Measurements from ENCODE around the gene RELN. TPM values are rescaled to one million over a fixed set of nuclear protein-coding genes. Genes with fewer than 3 reads are reported as not detected.

The RELN gene
- total RNA-seq, 1 donor from 2014 or later: 5.7 TPM

- no peak for DNase-seq
- H3K4me1 Mint-ChIP-seq (ENCODE audit: low read depth, unreplicated experiment): no peaks in the 10 kb centered on the region
- H3K36me3 Mint-ChIP-seq (ENCODE audit: unreplicated experiment): no peaks in the 10 kb centered on the region
- H3K27me3 Mint-ChIP-seq (ENCODE audit: unreplicated experiment): peaks cover 2% of the 10 kb centered on the region
- no peak overlapping the region for H3K27ac Mint-ChIP-seq (ENCODE audit: unreplicated experiment)
- H3K4me3 Mint-ChIP-seq (ENCODE audit: unreplicated experiment): no peak overlapping the region
- no peak for TF ChIP-seq CTCF (IDR thresholded peaks at IDR 0.05; ENCODE audit: partially characterized antibody, unreplicated experiment)
- H3K9me3 Mint-ChIP-seq (ENCODE audit: unreplicated experiment): peaks cover 2% of the 10 kb centered on the region
Measured at GRCh38 chr7:103541026-103541425, 448.4 kb downstream of the RELN start.

- Mint-ChIP-seq H3K36me3 (ENCODE audit: unreplicated experiment) (no peaks in the 10 kb centered on the region), H3K27ac (ENCODE audit: unreplicated experiment) (no peak overlapping the region), H3K9me3 (ENCODE audit: unreplicated experiment) (peaks cover 2% of the 10 kb centered on the region), H3K4me1 (ENCODE audit: low read depth, unreplicated experiment) (no peaks in the 10 kb centered on the region), H3K27me3 (ENCODE audit: unreplicated experiment) (peaks cover 2% of the 10 kb centered on the region), H3K4me3 (ENCODE audit: unreplicated experiment) (no peak overlapping the region)
- TF ChIP-seq CTCF (IDR thresholded peaks at IDR 0.05; ENCODE audit: partially characterized antibody, unreplicated experiment): no peak
- no peak for DNase-seq
Measured at GRCh38 chr7:103540338-103540737, 449.1 kb downstream of the RELN start.

GRCh38 chr7:103539875-103540274, 449.6 kb downstream of the RELN start:
- H3K27me3 Mint-ChIP-seq (ENCODE audit: unreplicated experiment): peaks cover 2% of the 10 kb centered on the region
- TF ChIP-seq CTCF (IDR thresholded peaks at IDR 0.05; ENCODE audit: partially characterized antibody, unreplicated experiment): no peak

GRCh38 chr7:103538964-103539709, 450.3 kb downstream of the RELN start:
- no peak for DNase-seq
- Mint-ChIP-seq H3K27me3 (ENCODE audit: unreplicated experiment) (peaks cover 2% of the 10 kb centered on the region), H3K9me3 (ENCODE audit: unreplicated experiment) (peaks cover 2% of the 10 kb centered on the region), H3K36me3 (ENCODE audit: unreplicated experiment) (no peaks in the 10 kb centered on the region), H3K27ac (ENCODE audit: unreplicated experiment) (no peak overlapping the region), H3K4me3 (ENCODE audit: unreplicated experiment) (no peak overlapping the region), H3K4me1 (ENCODE audit: low read depth, unreplicated experiment) (no peaks in the 10 kb centered on the region)
- TF ChIP-seq CTCF (IDR thresholded peaks at IDR 0.05; ENCODE audit: partially characterized antibody, unreplicated experiment): no peak

More at GRCh38 chr7:103539875-103540274, 449.6 kb downstream of the RELN start:
- Mint-ChIP-seq H3K27ac (ENCODE audit: unreplicated experiment) (no peak overlapping the region), H3K9me3 (ENCODE audit: unreplicated experiment) (peaks cover 2% of the 10 kb centered on the region), H3K36me3 (ENCODE audit: unreplicated experiment) (no peaks in the 10 kb centered on the region), H3K4me1 (ENCODE audit: low read depth, unreplicated experiment) (no peaks in the 10 kb centered on the region), H3K4me3 (ENCODE audit: unreplicated experiment) (no peak overlapping the region)
- DNase-seq: no peak

GRCh38 chr7:103533761-103534160, 455.7 kb downstream of the RELN start:
- H3K27ac Mint-ChIP-seq (ENCODE audit: unreplicated experiment): no peak overlapping the region
- H3K4me3 Mint-ChIP-seq (ENCODE audit: unreplicated experiment): no peak overlapping the region
- no peak for DNase-seq
- no peaks in the 10 kb centered on the region for H3K36me3 Mint-ChIP-seq (ENCODE audit: unreplicated experiment)
- TF ChIP-seq CTCF (IDR thresholded peaks at IDR 0.05; ENCODE audit: partially characterized antibody, unreplicated experiment): no peak
- H3K4me1 Mint-ChIP-seq (ENCODE audit: low read depth, unreplicated experiment): no peaks in the 10 kb centered on the region
- H3K27me3 Mint-ChIP-seq (ENCODE audit: unreplicated experiment): no peaks in the 10 kb centered on the region
- H3K9me3 Mint-ChIP-seq (ENCODE audit: unreplicated experiment): no peaks in the 10 kb centered on the region

All from glutamatergic neuron (in vitro differentiated cells).